ENCODE results near the gene HSD17B8.

DNA sequence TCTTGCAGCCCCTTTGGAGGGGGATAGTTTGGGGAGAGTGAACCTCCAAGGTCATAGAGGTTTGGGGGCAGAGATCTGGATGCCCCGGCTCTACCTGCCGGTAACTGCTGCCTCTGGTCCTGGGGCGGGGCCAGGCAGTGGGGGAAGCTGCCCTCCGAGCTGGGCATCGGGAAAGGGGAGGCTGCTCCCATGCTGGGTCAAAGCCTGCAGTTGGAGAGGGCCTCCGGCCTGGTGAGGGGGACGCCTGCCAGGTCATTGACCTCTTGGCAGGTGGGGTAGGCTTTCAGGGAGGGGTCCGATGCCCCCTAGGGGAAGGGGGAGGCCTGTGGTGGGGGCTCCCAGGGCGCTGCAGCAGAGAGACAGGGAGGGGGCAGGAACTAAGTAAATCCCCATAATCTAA lies 19.3 kb upstream of the HSD17B8 start:
- TF ChIP-seq, protein P1, sequence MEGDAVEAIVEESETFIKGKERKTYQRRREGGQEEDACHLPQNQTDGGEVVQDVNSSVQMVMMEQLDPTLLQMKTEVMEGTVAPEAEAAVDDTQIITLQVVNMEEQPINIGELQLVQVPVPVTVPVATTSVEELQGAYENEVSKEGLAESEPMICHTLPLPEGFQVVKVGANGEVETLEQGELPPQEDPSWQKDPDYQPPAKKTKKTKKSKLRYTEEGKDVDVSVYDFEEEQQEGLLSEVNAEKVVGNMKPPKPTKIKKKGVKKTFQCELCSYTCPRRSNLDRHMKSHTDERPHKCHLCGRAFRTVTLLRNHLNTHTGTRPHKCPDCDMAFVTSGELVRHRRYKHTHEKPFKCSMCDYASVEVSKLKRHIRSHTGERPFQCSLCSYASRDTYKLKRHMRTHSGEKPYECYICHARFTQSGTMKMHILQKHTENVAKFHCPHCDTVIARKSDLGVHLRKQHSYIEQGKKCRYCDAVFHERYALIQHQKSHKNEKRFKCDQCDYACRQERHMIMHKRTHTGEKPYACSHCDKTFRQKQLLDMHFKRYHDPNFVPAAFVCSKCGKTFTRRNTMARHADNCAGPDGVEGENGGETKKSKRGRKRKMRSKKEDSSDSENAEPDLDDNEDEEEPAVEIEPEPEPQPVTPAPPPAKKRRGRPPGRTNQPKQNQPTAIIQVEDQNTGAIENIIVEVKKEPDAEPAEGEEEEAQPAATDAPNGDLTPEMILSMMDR (conservative IDR thresholded peaks at IDR 0.05; ENCODE audit: low read depth in 2 of 2): no peak
- TF ChIP-seq CREB1 (CRISPR knock-in tag; IDR thresholded peaks at IDR 0.05; ENCODE audit: low read depth): no peak
- no peak for TF ChIP-seq EZH2 (IDR thresholded peaks at IDR 0.05; ENCODE audit: low read depth, unreplicated experiment)
- no peak for TF ChIP-seq POLR2AphosphoS5 (IDR thresholded peaks at IDR 0.05; ENCODE audit: low read depth)
- TF ChIP-seq, protein P2, sequence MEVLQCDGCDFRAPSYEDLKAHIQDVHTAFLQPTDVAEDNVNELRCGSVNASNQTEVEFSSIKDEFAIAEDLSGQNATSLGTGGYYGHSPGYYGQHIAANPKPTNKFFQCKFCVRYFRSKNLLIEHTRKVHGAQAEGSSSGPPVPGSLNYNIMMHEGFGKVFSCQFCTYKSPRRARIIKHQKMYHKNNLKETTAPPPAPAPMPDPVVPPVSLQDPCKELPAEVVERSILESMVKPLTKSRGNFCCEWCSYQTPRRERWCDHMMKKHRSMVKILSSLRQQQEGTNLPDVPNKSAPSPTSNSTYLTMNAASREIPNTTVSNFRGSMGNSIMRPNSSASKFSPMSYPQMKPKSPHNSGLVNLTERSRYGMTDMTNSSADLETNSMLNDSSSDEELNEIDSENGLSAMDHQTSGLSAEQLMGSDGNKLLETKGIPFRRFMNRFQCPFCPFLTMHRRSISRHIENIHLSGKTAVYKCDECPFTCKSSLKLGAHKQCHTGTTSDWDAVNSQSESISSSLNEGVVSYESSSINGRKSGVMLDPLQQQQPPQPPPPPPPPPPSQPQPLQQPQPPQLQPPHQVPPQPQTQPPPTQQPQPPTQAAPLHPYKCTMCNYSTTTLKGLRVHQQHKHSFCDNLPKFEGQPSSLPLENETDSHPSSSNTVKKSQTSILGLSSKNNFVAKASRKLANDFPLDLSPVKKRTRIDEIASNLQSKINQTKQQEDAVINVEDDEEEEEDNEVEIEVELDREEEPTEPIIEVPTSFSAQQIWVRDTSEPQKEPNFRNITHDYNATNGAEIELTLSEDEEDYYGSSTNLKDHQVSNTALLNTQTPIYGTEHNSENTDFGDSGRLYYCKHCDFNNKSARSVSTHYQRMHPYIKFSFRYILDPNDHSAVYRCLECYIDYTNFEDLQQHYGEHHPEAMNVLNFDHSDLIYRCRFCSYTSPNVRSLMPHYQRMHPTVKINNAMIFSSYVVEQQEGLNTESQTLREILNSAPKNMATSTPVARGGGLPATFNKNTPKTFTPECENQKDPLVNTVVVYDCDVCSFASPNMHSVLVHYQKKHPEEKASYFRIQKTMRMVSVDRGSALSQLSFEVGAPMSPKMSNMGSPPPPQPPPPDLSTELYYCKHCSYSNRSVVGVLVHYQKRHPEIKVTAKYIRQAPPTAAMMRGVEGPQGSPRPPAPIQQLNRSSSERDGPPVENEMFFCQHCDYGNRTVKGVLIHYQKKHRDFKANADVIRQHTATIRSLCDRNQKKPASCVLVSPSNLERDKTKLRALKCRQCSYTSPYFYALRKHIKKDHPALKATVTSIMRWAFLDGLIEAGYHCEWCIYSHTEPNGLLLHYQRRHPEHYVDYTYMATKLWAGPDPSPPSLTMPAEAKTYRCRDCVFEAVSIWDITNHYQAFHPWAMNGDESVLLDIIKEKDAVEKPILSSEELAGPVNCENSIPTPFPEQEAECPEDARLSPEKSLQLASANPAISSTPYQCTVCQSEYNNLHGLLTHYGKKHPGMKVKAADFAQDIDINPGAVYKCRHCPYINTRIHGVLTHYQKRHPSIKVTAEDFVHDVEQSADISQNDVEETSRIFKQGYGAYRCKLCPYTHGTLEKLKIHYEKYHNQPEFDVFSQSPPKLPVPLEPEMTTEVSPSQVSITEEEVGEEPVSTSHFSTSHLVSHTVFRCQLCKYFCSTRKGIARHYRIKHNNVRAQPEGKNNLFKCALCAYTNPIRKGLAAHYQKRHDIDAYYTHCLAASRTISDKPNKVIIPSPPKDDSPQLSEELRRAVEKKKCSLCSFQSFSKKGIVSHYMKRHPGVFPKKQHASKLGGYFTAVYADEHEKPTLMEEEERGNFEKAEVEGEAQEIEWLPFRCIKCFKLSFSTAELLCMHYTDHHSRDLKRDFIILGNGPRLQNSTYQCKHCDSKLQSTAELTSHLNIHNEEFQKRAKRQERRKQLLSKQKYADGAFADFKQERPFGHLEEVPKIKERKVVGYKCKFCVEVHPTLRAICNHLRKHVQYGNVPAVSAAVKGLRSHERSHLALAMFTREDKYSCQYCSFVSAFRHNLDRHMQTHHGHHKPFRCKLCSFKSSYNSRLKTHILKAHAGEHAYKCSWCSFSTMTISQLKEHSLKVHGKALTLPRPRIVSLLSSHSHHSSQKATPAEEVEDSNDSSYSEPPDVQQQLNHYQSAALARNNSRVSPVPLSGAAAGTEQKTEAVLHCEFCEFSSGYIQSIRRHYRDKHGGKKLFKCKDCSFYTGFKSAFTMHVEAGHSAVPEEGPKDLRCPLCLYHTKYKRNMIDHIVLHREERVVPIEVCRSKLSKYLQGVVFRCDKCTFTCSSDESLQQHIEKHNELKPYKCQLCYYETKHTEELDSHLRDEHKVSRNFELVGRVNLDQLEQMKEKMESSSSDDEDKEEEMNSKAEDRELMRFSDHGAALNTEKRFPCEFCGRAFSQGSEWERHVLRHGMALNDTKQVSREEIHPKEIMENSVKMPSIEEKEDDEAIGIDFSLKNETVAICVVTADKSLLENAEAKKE (CRISPR knock-in tag; IDR thresholded peaks at IDR 0.05): no peak
- no peak for TF ChIP-seq NANOG (IDR thresholded peaks at IDR 0.05; ENCODE audit: borderline replicate concordance)
- TF ChIP-seq, protein P3, sequence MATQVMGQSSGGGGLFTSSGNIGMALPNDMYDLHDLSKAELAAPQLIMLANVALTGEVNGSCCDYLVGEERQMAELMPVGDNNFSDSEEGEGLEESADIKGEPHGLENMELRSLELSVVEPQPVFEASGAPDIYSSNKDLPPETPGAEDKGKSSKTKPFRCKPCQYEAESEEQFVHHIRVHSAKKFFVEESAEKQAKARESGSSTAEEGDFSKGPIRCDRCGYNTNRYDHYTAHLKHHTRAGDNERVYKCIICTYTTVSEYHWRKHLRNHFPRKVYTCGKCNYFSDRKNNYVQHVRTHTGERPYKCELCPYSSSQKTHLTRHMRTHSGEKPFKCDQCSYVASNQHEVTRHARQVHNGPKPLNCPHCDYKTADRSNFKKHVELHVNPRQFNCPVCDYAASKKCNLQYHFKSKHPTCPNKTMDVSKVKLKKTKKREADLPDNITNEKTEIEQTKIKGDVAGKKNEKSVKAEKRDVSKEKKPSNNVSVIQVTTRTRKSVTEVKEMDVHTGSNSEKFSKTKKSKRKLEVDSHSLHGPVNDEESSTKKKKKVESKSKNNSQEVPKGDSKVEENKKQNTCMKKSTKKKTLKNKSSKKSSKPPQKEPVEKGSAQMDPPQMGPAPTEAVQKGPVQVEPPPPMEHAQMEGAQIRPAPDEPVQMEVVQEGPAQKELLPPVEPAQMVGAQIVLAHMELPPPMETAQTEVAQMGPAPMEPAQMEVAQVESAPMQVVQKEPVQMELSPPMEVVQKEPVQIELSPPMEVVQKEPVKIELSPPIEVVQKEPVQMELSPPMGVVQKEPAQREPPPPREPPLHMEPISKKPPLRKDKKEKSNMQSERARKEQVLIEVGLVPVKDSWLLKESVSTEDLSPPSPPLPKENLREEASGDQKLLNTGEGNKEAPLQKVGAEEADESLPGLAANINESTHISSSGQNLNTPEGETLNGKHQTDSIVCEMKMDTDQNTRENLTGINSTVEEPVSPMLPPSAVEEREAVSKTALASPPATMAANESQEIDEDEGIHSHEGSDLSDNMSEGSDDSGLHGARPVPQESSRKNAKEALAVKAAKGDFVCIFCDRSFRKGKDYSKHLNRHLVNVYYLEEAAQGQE (IDR thresholded peaks at IDR 0.05; ENCODE audit: unreplicated experiment): no peak
- no peak for TF ChIP-seq ZNF331 (CRISPR knock-in tag; IDR thresholded peaks at IDR 0.05; ENCODE audit: low read depth)
- no peak for TF ChIP-seq EZH2phosphoT487 (IDR thresholded peaks at IDR 0.05; ENCODE audit: unreplicated experiment)
- TF ChIP-seq JUNB (IDR thresholded peaks at IDR 0.05; ENCODE audit: unreplicated experiment): no peak
- TF ChIP-seq STAT1 (IDR thresholded peaks at IDR 0.05; ENCODE audit: unreplicated experiment): no peak
- TF ChIP-seq ZNF114 (CRISPR knock-in tag; IDR thresholded peaks at IDR 0.05): no peak

Data from GM23338 (cell line).